Activated CD4-positive, alpha-beta T cell treated with anti-CD3 and anti-CD28 coated beads, Interleukin-2, amount 10 ng/mL, durations not matched to agents 7 days and 5 days (primary cell): ENCODE measurements around the gene CCS. TPM values are rescaled to one million over a fixed set of nuclear protein-coding genes. Genes with fewer than 3 reads are reported as not detected.

ENCODE experiments used
- CTCF ChIA-PET: fragments of 350-600 bp; sonication (Branson Sonifier 250); formaldehyde crosslinking; loops from one replicate; lab custom pipeline; 2021; ENCODE audit warnings: antibody characterized with exemption; lab: Charles Lee
- POLR2A ChIA-PET: fragments of 350-600 bp; sonication (Branson Sonifier 250); formaldehyde crosslinking; loops from one replicate; lab custom pipeline; 2021; ENCODE audit warnings: antibody characterized with exemption; lab: Charles Lee
- DNase-seq: peaks from one replicate; pipeline ENCODE4 v3.0.0-alpha.2; 2020
- H3K27ac Mint-ChIP-seq: one replicate; pipeline ENCODE4 v1.8.0; 2021; ENCODE audit warnings: mild to moderate bottlenecking, moderate library complexity, mixed read lengths
- H3K27me3 Mint-ChIP-seq: one replicate; pipeline ENCODE4 v1.8.0; 2021; ENCODE audit warnings: mixed read lengths
- H3K36me3 Mint-ChIP-seq: one replicate; pipeline ENCODE4 v1.8.0; 2021; ENCODE audit warnings: low read depth, mixed read lengths
- H3K4me1 Mint-ChIP-seq: one replicate; pipeline ENCODE4 v1.8.0; 2021; ENCODE audit warnings: mixed read lengths
- H3K4me3 Mint-ChIP-seq: one replicate; pipeline ENCODE4 v1.8.0; 2021; ENCODE audit warnings: mild to moderate bottlenecking, moderate library complexity, mixed read lengths
- H3K9me3 Mint-ChIP-seq: one replicate; pipeline ENCODE4 v1.8.0; 2021; ENCODE audit warnings: mixed read lengths
- total RNA-seq, 2 experiments: library from RNA; stranded (reverse); gene quantifications; one replicate each; pipeline ENCODE4 v1.2.3, GENCODE V29; 2021

CCS gene
- total RNA-seq, 2 experiments from 2014 or later, result 28.8 to 32.6 TPM

- Mint-ChIP-seq H3K27ac (no peak overlapping the region), H3K36me3 (no peaks in the 10 kb centered on the region), H3K27me3 (peaks cover 13% of the 10 kb centered on the region), H3K4me1 (peaks cover 6% of the 10 kb centered on the region), H3K4me3 (no peak overlapping the region), H3K9me3 (no peaks in the 10 kb centered on the region)
- CTCF ChIA-PET, result interaction anchor here (0.6 to 1.0 kb wide), 4 partner anchors 18 to 114 kb away, joined by 3 to 4 read pairs (median 4); partner anchors contain the start of genes ACTN3, RBM4B and ZDHHC24
- POLR2A ChIA-PET, result no interaction called here
- no peak for DNase-seq
These were observed 29.2 kb upstream of the CCS start for GRCh38 chr11:66563832-66564231.

GRCh38 chr11:66564538-66564937 is 28.4 kb upstream of the CCS start:
- Mint-ChIP-seq H3K4me3 (no peak overlapping the region), H3K36me3 (no peaks in the 10 kb centered on the region), H3K4me1 (peaks cover 5% of the 10 kb centered on the region), H3K27me3 (peaks cover 13% of the 10 kb centered on the region), H3K27ac (no peak overlapping the region), H3K9me3 (no peaks in the 10 kb centered on the region)
- ChIA-PET POLR2A (no interaction called here), CTCF (interaction anchor here (1.1 kb wide), 1 partner anchor 72 kb away, joined by 5 read pairs; no protein-coding TSS in a partner anchor)
- DNase-seq, result no peak

GRCh38 chr11:66564984-66565383 is 28.0 kb upstream of the CCS start:
- CTCF ChIA-PET, result interaction anchor here (1.1 kb wide), 1 partner anchor 72 kb away, joined by 5 read pairs; no protein-coding TSS in a partner anchor
- peaks cover 13% of the 10 kb centered on the region for H3K27me3 Mint-ChIP-seq
- no peak for DNase-seq
- no peaks in the 10 kb centered on the region for H3K36me3 Mint-ChIP-seq
- peaks cover 5% of the 10 kb centered on the region for H3K4me1 Mint-ChIP-seq
- POLR2A ChIA-PET, result no interaction called here
- H3K4me3 Mint-ChIP-seq, result no peak overlapping the region
- H3K27ac Mint-ChIP-seq, result no peak overlapping the region
- no peaks in the 10 kb centered on the region for H3K9me3 Mint-ChIP-seq

GRCh38 chr11:66566221-66566620 is 26.8 kb upstream of the CCS start:
- DNase-seq, result no peak
- CTCF ChIA-PET, result interaction anchor here (0.6 kb wide), 2 partner anchors 11 to 50 kb away, joined by 3 read pairs; no protein-coding TSS in a partner anchor

GRCh38 chr11:66567787-66568123 is 25.2 kb upstream of the CCS start:
- CTCF ChIA-PET, result interaction anchor here (0.6 to 1.7 kb wide), 4 partner anchors 11 to 256 kb away, joined by 3 to 4 read pairs (median 3); no protein-coding TSS in a partner anchor
- DNase-seq, result no peak
- peaks cover 5% of the 10 kb centered on the region for H3K4me1 Mint-ChIP-seq
- POLR2A ChIA-PET, result interaction anchor here (0.6 kb wide), 1 partner anchor 118 kb away, joined by 3 read pairs; no protein-coding TSS in a partner anchor
- H3K4me3 Mint-ChIP-seq, result peak overlapping the region; percentile 67
- no peaks in the 10 kb centered on the region for H3K9me3 Mint-ChIP-seq
- no peak overlapping the region for H3K27ac Mint-ChIP-seq
- H3K36me3 Mint-ChIP-seq, result no peaks in the 10 kb centered on the region
- peaks cover 13% of the 10 kb centered on the region for H3K27me3 Mint-ChIP-seq

More at GRCh38 chr11:66566221-66566620, 26.8 kb upstream of the CCS start:
- peaks cover 13% of the 10 kb centered on the region for H3K27me3 Mint-ChIP-seq
- H3K27ac Mint-ChIP-seq, result no peak overlapping the region
- POLR2A ChIA-PET, result no interaction called here
- H3K4me1 Mint-ChIP-seq, result peaks cover 5% of the 10 kb centered on the region
- no peak overlapping the region for H3K4me3 Mint-ChIP-seq
- no peaks in the 10 kb centered on the region for H3K36me3 Mint-ChIP-seq
- no peaks in the 10 kb centered on the region for H3K9me3 Mint-ChIP-seq

GRCh38 chr11:66568124-66568916 is 24.7 kb upstream of the CCS start, which contains the start of gene CTSF:
Gene CTSF, minus strand, starts transcription at chr11:66568606. Its CDS starts 120 bp downstream, at chr11:66568486.
- ChIA-PET POLR2A (interaction anchor here (0.6 kb wide), 2 partner anchors 43 to 118 kb away, joined by 3 to 9 read pairs; no protein-coding TSS in a partner anchor), CTCF (interaction anchor here (1.3 to 2.1 kb wide), 5 partner anchors 10 to 257 kb away, joined by 3 to 5 read pairs (median 3); partner anchors contain the start of genes CCDC87, CCS and RBM14)
- H3K4me3 Mint-ChIP-seq, result peak within 1 kb of the TSS; percentile 67
- H3K9me3 Mint-ChIP-seq, result no peaks in the 10 kb centered on the region
- H3K27ac Mint-ChIP-seq, result no peak within 1 kb of the TSS
- H3K4me1 Mint-ChIP-seq, result peaks cover 5% of the 10 kb centered on the region
- no peaks in the 10 kb centered on the region for H3K36me3 Mint-ChIP-seq
- DNase-seq, result peak; percentile 72
- peaks cover 13% of the 10 kb centered on the region for H3K27me3 Mint-ChIP-seq

- ChIA-PET CTCF (interaction anchor here (0.7 to 2.1 kb wide), 8 partner anchors 9 to 257 kb away, joined by 3 to 5 read pairs (median 3); partner anchors contain the start of genes CCDC87, CCS and RBM14), POLR2A (no interaction called here)
- no peak for DNase-seq
These were observed 23.9 kb upstream of the CCS start for GRCh38 chr11:66569076-66569475.

GRCh38 chr11:66570079-66570849 is 22.7 kb upstream of the CCS start:
- no peak overlapping the region for H3K27ac Mint-ChIP-seq
- peaks cover 5% of the 10 kb centered on the region for H3K4me1 Mint-ChIP-seq
- ChIA-PET POLR2A (no interaction called here), CTCF (interaction anchor here (0.6 to 2.1 kb wide), 6 partner anchors 10 to 1835 kb away, joined by 3 to 5 read pairs (median 3); partner anchors contain the start of genes CCDC87 and CCS)
- H3K4me3 Mint-ChIP-seq, result no peak overlapping the region
- H3K9me3 Mint-ChIP-seq, result no peaks in the 10 kb centered on the region
- no peak for DNase-seq
- H3K36me3 Mint-ChIP-seq, result no peaks in the 10 kb centered on the region
- peaks cover 17% of the 10 kb centered on the region for H3K27me3 Mint-ChIP-seq

More at GRCh38 chr11:66569076-66569475, 23.9 kb upstream of the CCS start:
- Mint-ChIP-seq H3K4me1 (peaks cover 5% of the 10 kb centered on the region), H3K27ac (no peak overlapping the region), H3K9me3 (no peaks in the 10 kb centered on the region), H3K27me3 (peaks cover 13% of the 10 kb centered on the region), H3K36me3 (no peaks in the 10 kb centered on the region), H3K4me3 (no peak overlapping the region)

GRCh38 chr11:66570850-66571180 is 22.2 kb upstream of the CCS start:
- H3K9me3 Mint-ChIP-seq, result no peaks in the 10 kb centered on the region
- H3K36me3 Mint-ChIP-seq, result no peaks in the 10 kb centered on the region
- no peak overlapping the region for H3K27ac Mint-ChIP-seq
- CTCF ChIA-PET, result interaction anchor here (0.8 kb wide), 1 partner anchor 11 kb away, joined by 3 read pairs; no protein-coding TSS in a partner anchor
- DNase-seq, result no peak
- POLR2A ChIA-PET, result no interaction called here
- H3K4me1 Mint-ChIP-seq, result peaks cover 5% of the 10 kb centered on the region
- peaks cover 17% of the 10 kb centered on the region for H3K27me3 Mint-ChIP-seq
- no peak overlapping the region for H3K4me3 Mint-ChIP-seq

- Mint-ChIP-seq H3K36me3 (no peaks in the 10 kb centered on the region), H3K4me3 (no peak overlapping the region), H3K4me1 (peaks cover 9% of the 10 kb centered on the region), H3K27ac (no peak overlapping the region), H3K9me3 (peaks cover 10% of the 10 kb centered on the region), H3K27me3 (peaks cover 7% of the 10 kb centered on the region)
- CTCF ChIA-PET, result interaction anchor here (0.6 to 2.7 kb wide), 5 partner anchors 11 to 650 kb away, joined by 3 to 30 read pairs (median 5); partner anchors contain the start of genes CCDC87, CTSF and RBM4B
- POLR2A ChIA-PET, result no interaction called here
- peak; percentile 72 for DNase-seq
These were observed 13.9 kb upstream of the CCS start for GRCh38 chr11:66579017-66579606.

- Mint-ChIP-seq H3K9me3 (peaks cover 10% of the 10 kb centered on the region), H3K36me3 (no peaks in the 10 kb centered on the region), H3K4me1 (peaks cover 9% of the 10 kb centered on the region), H3K27ac (no peak overlapping the region), H3K27me3 (peaks cover 3% of the 10 kb centered on the region), H3K4me3 (no peak overlapping the region)
- no peak for DNase-seq
- ChIA-PET CTCF (interaction anchor here (0.6 to 1.7 kb wide), 6 partner anchors 10 to 98 kb away, joined by 3 to 12 read pairs (median 4); partner anchors contain the start of genes CCDC87, RBM4 and RBM4B), POLR2A (no interaction called here)
These were observed 12.2 kb upstream of the CCS start for GRCh38 chr11:66580803-66581202.

- H3K9me3 Mint-ChIP-seq, result peaks cover 10% of the 10 kb centered on the region
- peaks cover 3% of the 10 kb centered on the region for H3K27me3 Mint-ChIP-seq
- POLR2A ChIA-PET, result no interaction called here
- no peak overlapping the region for H3K27ac Mint-ChIP-seq
- H3K4me1 Mint-ChIP-seq, result peaks cover 9% of the 10 kb centered on the region
- CTCF ChIA-PET, result interaction anchor here (0.6 to 1.7 kb wide), 7 partner anchors 8 to 97 kb away, joined by 3 to 12 read pairs (median 4); partner anchors contain the start of genes CCDC87, CTSF, RBM4 and RBM4B
- H3K4me3 Mint-ChIP-seq, result no peak overlapping the region
- H3K36me3 Mint-ChIP-seq, result no peaks in the 10 kb centered on the region
- no peak for DNase-seq
These were observed 11.7 kb upstream of the CCS start for GRCh38 chr11:66581261-66581660.
